Nephron progenitor cell (in vitro differentiated cells): Measurements from ENCODE around the gene MAST4.

ENCODE experiments used
- DNase-seq: peaks from one replicate; pipeline ENCODE4 v3.0.0; 2021
- H3K27ac Mint-ChIP-seq: 2 replicates; pipeline ENCODE4 v1.8.0; 2021; ENCODE audit warnings: mild to moderate bottlenecking, moderate library complexity, mixed read lengths
- H3K27me3 Mint-ChIP-seq: 2 replicates; pipeline ENCODE4 v1.8.0; 2021; ENCODE audit warnings: mild to moderate bottlenecking, low read depth, mixed read lengths; ENCODE audit not compliant: poor library complexity
- H3K36me3 Mint-ChIP-seq: 2 replicates; pipeline ENCODE4 v1.8.0; 2021; ENCODE audit warnings: low read depth, mixed read lengths
- H3K4me1 Mint-ChIP-seq: 2 replicates; pipeline ENCODE4 v1.8.0; 2021; ENCODE audit warnings: mixed read lengths
- H3K4me3 Mint-ChIP-seq: 2 replicates; pipeline ENCODE4 v1.8.0; 2021; ENCODE audit warnings: mild to moderate bottlenecking, moderate library complexity, mixed read lengths
- H3K9me3 Mint-ChIP-seq: 2 replicates; pipeline ENCODE4 v1.8.0; 2021; ENCODE audit warnings: mild to moderate bottlenecking, moderate library complexity, mixed read lengths
- TF ChIP-seq, protein P1 (sequence below): fragments of 200-600 bp; sonication (generic); IDR thresholded peaks from 2 replicates; pipeline ENCODE4 v1.5.0; 2021; ENCODE audit warnings: antibody characterized with exemption

Gene MAST4

GRCh38 chr5:66974256-66974655 is 378.1 kb downstream of the MAST4 start:
- no peak for DNase-seq
- Mint-ChIP-seq H3K9me3 (no peaks in the 10 kb centered on the region), H3K4me1 (peaks cover 8% of the 10 kb centered on the region), H3K4me3 (no peak overlapping the region), H3K36me3 (no peaks in the 10 kb centered on the region), H3K27me3 (peaks cover 8% of the 10 kb centered on the region), H3K27ac (no peak overlapping the region)
- TF ChIP-seq, protein P1, sequence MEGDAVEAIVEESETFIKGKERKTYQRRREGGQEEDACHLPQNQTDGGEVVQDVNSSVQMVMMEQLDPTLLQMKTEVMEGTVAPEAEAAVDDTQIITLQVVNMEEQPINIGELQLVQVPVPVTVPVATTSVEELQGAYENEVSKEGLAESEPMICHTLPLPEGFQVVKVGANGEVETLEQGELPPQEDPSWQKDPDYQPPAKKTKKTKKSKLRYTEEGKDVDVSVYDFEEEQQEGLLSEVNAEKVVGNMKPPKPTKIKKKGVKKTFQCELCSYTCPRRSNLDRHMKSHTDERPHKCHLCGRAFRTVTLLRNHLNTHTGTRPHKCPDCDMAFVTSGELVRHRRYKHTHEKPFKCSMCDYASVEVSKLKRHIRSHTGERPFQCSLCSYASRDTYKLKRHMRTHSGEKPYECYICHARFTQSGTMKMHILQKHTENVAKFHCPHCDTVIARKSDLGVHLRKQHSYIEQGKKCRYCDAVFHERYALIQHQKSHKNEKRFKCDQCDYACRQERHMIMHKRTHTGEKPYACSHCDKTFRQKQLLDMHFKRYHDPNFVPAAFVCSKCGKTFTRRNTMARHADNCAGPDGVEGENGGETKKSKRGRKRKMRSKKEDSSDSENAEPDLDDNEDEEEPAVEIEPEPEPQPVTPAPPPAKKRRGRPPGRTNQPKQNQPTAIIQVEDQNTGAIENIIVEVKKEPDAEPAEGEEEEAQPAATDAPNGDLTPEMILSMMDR = no peak

DNA sequence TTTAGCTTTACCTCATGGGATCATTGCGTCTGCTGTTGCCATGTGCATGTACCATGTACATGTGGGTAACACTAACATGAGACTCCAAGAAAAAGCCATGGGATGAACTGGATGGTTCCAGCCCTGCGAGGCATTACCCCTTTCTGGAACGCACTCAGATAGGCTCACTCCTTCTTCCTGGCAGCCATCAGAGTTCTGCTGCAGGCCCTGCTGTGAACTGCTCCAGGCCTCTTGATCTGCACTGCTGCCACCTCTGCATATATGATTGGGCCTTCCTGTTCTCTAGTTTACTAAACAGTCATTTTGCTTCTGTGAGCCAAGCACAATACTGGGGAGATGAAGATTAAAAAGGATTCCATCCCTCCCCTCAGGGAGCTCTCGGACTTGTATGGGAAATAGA is 379.9 kb downstream of the MAST4 start:
- TF ChIP-seq, protein P1 = no peak
- Mint-ChIP-seq H3K9me3 (no peaks in the 10 kb centered on the region), H3K36me3 (no peaks in the 10 kb centered on the region), H3K27ac (no peak overlapping the region), H3K4me1 (peaks cover 13% of the 10 kb centered on the region), H3K4me3 (no peak overlapping the region), H3K27me3 (peaks cover 6% of the 10 kb centered on the region)
- no peak for DNase-seq

GRCh38 chr5:66979738-66980137 is 383.5 kb downstream of the MAST4 start:
- peaks cover 25% of the 10 kb centered on the region for H3K4me1 Mint-ChIP-seq
- H3K36me3 Mint-ChIP-seq = no peaks in the 10 kb centered on the region
- no peak overlapping the region for H3K4me3 Mint-ChIP-seq
- no peak for DNase-seq
- TF ChIP-seq, protein P1 = no peak
- H3K27ac Mint-ChIP-seq = no peak overlapping the region
- H3K27me3 Mint-ChIP-seq = peaks cover 7% of the 10 kb centered on the region
- H3K9me3 Mint-ChIP-seq = no peaks in the 10 kb centered on the region

DNA sequence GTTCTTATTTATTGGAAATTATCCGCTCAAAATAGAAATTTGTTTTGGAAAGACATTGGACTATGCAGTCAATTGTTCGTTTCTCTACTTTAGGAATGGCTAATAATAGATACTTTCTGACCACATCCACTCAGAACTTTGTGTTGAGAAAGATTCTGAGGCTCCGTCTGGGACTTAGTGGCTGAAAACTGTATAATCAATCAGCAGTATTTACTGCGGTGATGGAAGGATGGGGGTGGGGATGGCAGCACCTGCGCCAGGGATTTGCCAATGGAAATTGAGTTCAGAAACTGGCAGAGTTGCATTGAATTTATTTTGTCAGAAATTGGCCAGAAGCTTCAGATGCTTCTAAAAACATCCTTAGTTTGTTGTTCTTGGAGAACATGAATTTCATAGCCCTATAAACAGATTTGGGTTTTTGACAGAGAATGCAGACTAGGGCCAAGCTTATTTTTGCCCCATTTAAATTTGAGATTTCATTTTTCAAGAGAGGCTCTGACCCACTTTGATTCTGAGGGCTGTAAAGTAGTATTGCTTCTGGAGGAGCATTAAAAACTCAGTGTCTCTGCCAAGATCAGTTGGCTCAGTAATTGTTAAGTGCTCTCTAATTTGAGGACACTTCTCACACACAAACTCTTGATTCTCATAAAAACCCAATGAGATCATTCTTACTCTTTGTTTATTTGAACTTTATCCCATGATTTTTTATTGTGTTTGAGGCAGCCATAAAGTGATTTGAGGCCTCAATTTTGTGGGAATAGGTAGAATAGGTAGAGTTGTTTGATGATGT is 385.3 kb downstream of the MAST4 start:
- H3K4me1 Mint-ChIP-seq = peaks cover 42% of the 10 kb centered on the region
- TF ChIP-seq, protein P1 = no peak
- H3K4me3 Mint-ChIP-seq = no peak overlapping the region

GRCh38 chr5:66982056-66982387 is 385.8 kb downstream of the MAST4 start:
- no peaks in the 10 kb centered on the region for H3K9me3 Mint-ChIP-seq
- H3K27ac Mint-ChIP-seq = no peak overlapping the region

More for the DNA sequence above, 385.3 kb downstream of the MAST4 start:
- no peak for DNase-seq
- Mint-ChIP-seq H3K27ac (no peak overlapping the region), H3K9me3 (no peaks in the 10 kb centered on the region), H3K36me3 (no peaks in the 10 kb centered on the region), H3K27me3 (peaks cover 7% of the 10 kb centered on the region)

More at GRCh38 chr5:66982056-66982387, 385.8 kb downstream of the MAST4 start:
- no peak for DNase-seq
- TF ChIP-seq, protein P1 = no peak
- H3K4me1 Mint-ChIP-seq = peaks cover 47% of the 10 kb centered on the region
- no peak overlapping the region for H3K4me3 Mint-ChIP-seq
- H3K36me3 Mint-ChIP-seq = no peaks in the 10 kb centered on the region
- peaks cover 7% of the 10 kb centered on the region for H3K27me3 Mint-ChIP-seq
